Hepatocyte (in vitro differentiated cells): ENCODE results near the gene MAD2L2. TPM values are rescaled to one million over a fixed set of nuclear protein-coding genes. Genes with fewer than 3 reads are reported as not detected.
A peak's percentile ranks its signal among the peaks of the same experiment; 100 is the strongest.

Experiments used
- DNase-seq: peaks from one replicate; pipeline ENCODE4 v3.0.0-alpha.2; 2016; ENCODE audit warnings: low spot score
- H2AFZ ChIP-seq: fragments of 200-600 bp; sonication (generic); 2 replicates; pipeline ENCODE4 v1.6.0; 2016; ENCODE audit warnings: antibody characterized with exemption, mild to moderate bottlenecking
- H3K27ac ChIP-seq: fragments of 200-600 bp; sonication (generic); 2 replicates; pipeline ENCODE4 v1.5.1; 2016; ENCODE audit warnings: mild to moderate bottlenecking
- H3K27me3 ChIP-seq: fragments of 200-600 bp; sonication (generic); 2 replicates; pipeline ENCODE4 v1.6.1; 2016
- H3K36me3 ChIP-seq: fragments of 200-600 bp; sonication (generic); replicated peaks from 2 replicates; pipeline ENCODE4 v1.5.1; 2016; ENCODE audit warnings: low read depth; ENCODE audit not compliant: insufficient read depth
- H3K4me1 ChIP-seq: fragments of 200-600 bp; sonication (generic); 2 replicates; pipeline ENCODE4 v1.5.1; 2016; ENCODE audit warnings: mild to moderate bottlenecking, moderate library complexity; ENCODE audit not compliant: insufficient read depth
- H3K4me2 ChIP-seq: fragments of 200-600 bp; sonication (generic); 2 replicates; pipeline ENCODE4 v1.6.0; 2016
- H3K4me3 ChIP-seq: fragments of 200-600 bp; sonication (generic); 2 replicates; pipeline ENCODE4 v1.5.1; 2016; ENCODE audit warnings: mild to moderate bottlenecking
- H3K79me2 ChIP-seq: fragments of 200-600 bp; sonication (generic); 2 replicates; pipeline ENCODE4 v1.6.0; 2017; ENCODE audit warnings: mild to moderate bottlenecking
- H3K9me2 ChIP-seq: fragments of 200-600 bp; sonication (generic); replicated peaks from 2 replicates; pipeline ENCODE4 v1.6.0; 2017; ENCODE audit warnings: mild to moderate bottlenecking; ENCODE audit not compliant: insufficient read depth
- H3K9me3 ChIP-seq: fragments of 200-600 bp; sonication (generic); 2 replicates; pipeline ENCODE4 v1.5.1; 2016; ENCODE audit warnings: low read depth, mild to moderate bottlenecking
- H4K20me1 ChIP-seq: fragments of 200-600 bp; sonication (generic); 2 replicates; pipeline ENCODE4 v1.6.0; 2016; ENCODE audit warnings: mild to moderate bottlenecking; ENCODE audit not compliant: insufficient read depth, poor library complexity, severe bottlenecking
- EZH2 ChIP-seq: fragments of 200-600 bp; sonication (generic); IDR thresholded peaks from 2 replicates; pipeline ENCODE4 v1.6.1; 2016; ENCODE audit warnings: antibody characterized with exemption, mild to moderate bottlenecking, borderline replicate concordance
- EZH2phosphoT487 ChIP-seq: fragments of 200-600 bp; sonication (generic); IDR thresholded peaks from one replicate; pipeline ENCODE4 v1.6.1; 2018; ENCODE audit warnings: antibody characterized with exemption, mild to moderate bottlenecking, low read depth, moderate library complexity; ENCODE audit not compliant: unreplicated experiment, severe bottlenecking
- WGBS: methylation state at CpG from one replicate; pipeline ENCODE4 v1.1.6; 2016; ENCODE audit warnings: low lambda C conversion rate; ENCODE audit errors: missing lambda C conversion rate; 5-methylcytosine and 5-hydroxymethylcytosine counted together
- polyA plus RNA-seq: library from polyadenylated mRNA; unstranded; fragments of >200 nt; fragmentation: Nextera tagmentation; extraction: Ambion mirVana; gene quantifications from 2 replicates; pipeline ENCODE4 v1.2.1, GENCODE V29; 2016
- total RNA-seq: library from RNA; depleted of rRNA; stranded (reverse); fragments of >200 nt; gene quantifications from 2 replicates; pipeline ENCODE4 v1.2.3, GENCODE V29; 2014
- TF ChIP-seq, protein P1 (sequence below): fragments of 200-600 bp; sonication (generic); IDR thresholded peaks from 2 replicates; pipeline ENCODE4 v1.5.1; 2016; ENCODE audit warnings: antibody characterized with exemption, mild to moderate bottlenecking; ENCODE audit not compliant: poor library complexity

Gene MAD2L2
- total and polyA plus RNA-seq, 2 experiments from 2014 or later, result 40.6 to 63.2 TPM

GRCh38 chr1:11707621-11708276 is 26.8 kb upstream of the MAD2L2 start:
- TF ChIP-seq EZH2phosphoT487 (no peak), EZH2 (no peak)
- TF ChIP-seq, protein P1, sequence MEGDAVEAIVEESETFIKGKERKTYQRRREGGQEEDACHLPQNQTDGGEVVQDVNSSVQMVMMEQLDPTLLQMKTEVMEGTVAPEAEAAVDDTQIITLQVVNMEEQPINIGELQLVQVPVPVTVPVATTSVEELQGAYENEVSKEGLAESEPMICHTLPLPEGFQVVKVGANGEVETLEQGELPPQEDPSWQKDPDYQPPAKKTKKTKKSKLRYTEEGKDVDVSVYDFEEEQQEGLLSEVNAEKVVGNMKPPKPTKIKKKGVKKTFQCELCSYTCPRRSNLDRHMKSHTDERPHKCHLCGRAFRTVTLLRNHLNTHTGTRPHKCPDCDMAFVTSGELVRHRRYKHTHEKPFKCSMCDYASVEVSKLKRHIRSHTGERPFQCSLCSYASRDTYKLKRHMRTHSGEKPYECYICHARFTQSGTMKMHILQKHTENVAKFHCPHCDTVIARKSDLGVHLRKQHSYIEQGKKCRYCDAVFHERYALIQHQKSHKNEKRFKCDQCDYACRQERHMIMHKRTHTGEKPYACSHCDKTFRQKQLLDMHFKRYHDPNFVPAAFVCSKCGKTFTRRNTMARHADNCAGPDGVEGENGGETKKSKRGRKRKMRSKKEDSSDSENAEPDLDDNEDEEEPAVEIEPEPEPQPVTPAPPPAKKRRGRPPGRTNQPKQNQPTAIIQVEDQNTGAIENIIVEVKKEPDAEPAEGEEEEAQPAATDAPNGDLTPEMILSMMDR, result no peak
- peak; percentile 51 for DNase-seq

GRCh38 chr1:11706292-11706691 is 25.3 kb upstream of the MAD2L2 start:
- H3K27ac ChIP-seq, result no peak overlapping the region
- H3K9me2 ChIP-seq, result no peaks in the 10 kb centered on the region
- no peak overlapping the region for H2AFZ ChIP-seq
- H3K36me3 ChIP-seq, result no peaks in the 10 kb centered on the region
- WGBS, result 95% methylated on average over 14 of the region's 14 CpGs
- no peaks in the 10 kb centered on the region for H3K79me2 ChIP-seq
- H3K27me3 ChIP-seq, result no peaks in the 10 kb centered on the region
- H3K4me3 ChIP-seq, result no peak overlapping the region
- H3K4me1 ChIP-seq, result no peaks in the 10 kb centered on the region
- no peaks in the 10 kb centered on the region for H4K20me1 ChIP-seq
- no peak overlapping the region for H3K4me2 ChIP-seq
- TF ChIP-seq EZH2phosphoT487 (no peak), EZH2 (no peak)
- TF ChIP-seq, protein P1, result no peak
- no peaks in the 10 kb centered on the region for H3K9me3 ChIP-seq
- DNase-seq, result no peak

More at GRCh38 chr1:11707621-11708276, 26.8 kb upstream of the MAD2L2 start:
- Histone ChIP-seq H3K36me3 (no peaks in the 10 kb centered on the region), H2AFZ (no peak overlapping the region), H3K27me3 (no peaks in the 10 kb centered on the region), H3K4me1 (no peaks in the 10 kb centered on the region), H3K9me2 (no peaks in the 10 kb centered on the region), H3K79me2 (no peaks in the 10 kb centered on the region), H3K9me3 (no peaks in the 10 kb centered on the region), H3K27ac (no peak overlapping the region), H4K20me1 (no peaks in the 10 kb centered on the region), H3K4me2 (no peak overlapping the region), H3K4me3 (no peak overlapping the region)
- 70% methylated on average over 17 of the region's 17 CpGs for WGBS

DNA sequence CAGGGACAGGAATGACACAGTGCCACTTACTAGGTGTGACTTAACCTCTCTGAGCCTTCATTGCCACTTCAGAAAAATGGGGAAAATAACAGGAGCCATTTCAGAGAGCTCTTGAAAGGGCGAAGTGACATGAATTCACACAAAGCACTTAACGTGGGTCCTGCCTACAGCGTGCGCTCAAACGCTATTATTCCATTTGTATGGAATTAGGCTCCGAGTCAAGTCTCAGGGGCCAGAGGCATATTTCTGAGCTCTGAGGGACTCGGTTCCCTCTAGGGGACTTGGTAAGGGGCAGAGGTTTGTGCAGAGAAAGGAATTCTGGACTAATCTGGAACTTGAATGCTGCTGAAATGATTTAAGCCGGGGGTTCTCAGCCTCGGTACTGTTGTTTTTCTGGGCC is 24.6 kb upstream of the MAD2L2 start:
- 89% methylated on average over 9 of the region's 9 CpGs for WGBS
- TF ChIP-seq, protein P1, result no peak
- TF ChIP-seq EZH2 (no peak), EZH2phosphoT487 (no peak)
- no peaks in the 10 kb centered on the region for H3K36me3 ChIP-seq

More for the DNA sequence above, 24.6 kb upstream of the MAD2L2 start:
- no peaks in the 10 kb centered on the region for H3K9me2 ChIP-seq
- no peak for DNase-seq
- no peak overlapping the region for H3K4me3 ChIP-seq
- H4K20me1 ChIP-seq, result no peaks in the 10 kb centered on the region
- H3K9me3 ChIP-seq, result no peaks in the 10 kb centered on the region
- no peaks in the 10 kb centered on the region for H3K27me3 ChIP-seq
- no peak overlapping the region for H2AFZ ChIP-seq
- H3K27ac ChIP-seq, result no peak overlapping the region
- no peaks in the 10 kb centered on the region for H3K79me2 ChIP-seq
- no peaks in the 10 kb centered on the region for H3K4me1 ChIP-seq
- no peak overlapping the region for H3K4me2 ChIP-seq
